Panc1 (cell line): ENCODE results near the gene PAPOLB.

Experiments
- POLR2AphosphoS5 ChIP-seq: IDR thresholded peaks from 2 replicates; pipeline ENCODE4 v1.6.1; 2012; ENCODE audit warnings: mild to moderate bottlenecking, low read depth, low read length, moderate library complexity
- TF ChIP-seq, protein P1 (sequence below): fragments of 450-650 bp; IDR thresholded peaks from 2 replicates; pipeline ENCODE4 v1.5.1; 2017; ENCODE audit warnings: mild to moderate bottlenecking

DNA sequence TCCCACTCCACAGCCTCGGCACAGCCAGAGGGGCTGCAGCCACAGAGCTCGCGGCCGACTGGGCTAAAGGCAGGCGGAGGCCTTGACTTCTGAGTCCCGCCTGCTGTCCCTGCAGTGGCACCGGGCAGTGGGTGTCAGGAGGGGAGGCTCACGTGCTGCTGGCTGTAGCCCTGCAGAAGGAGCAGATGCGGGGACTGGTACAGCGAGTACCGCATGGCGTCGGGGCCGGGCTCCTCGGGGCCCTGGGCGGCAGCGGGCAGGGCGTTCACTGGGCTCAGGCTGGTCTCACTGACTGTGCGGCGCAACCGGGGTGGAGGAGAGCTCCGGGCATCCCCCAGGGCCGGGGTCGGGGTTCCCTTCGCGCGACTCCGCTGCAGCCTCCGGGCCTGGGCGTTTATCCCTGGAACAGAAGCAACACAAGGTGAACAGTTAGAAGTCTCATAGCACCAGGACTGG lies 25.6 kb downstream of the PAPOLB start:
- TF ChIP-seq, protein P1, sequence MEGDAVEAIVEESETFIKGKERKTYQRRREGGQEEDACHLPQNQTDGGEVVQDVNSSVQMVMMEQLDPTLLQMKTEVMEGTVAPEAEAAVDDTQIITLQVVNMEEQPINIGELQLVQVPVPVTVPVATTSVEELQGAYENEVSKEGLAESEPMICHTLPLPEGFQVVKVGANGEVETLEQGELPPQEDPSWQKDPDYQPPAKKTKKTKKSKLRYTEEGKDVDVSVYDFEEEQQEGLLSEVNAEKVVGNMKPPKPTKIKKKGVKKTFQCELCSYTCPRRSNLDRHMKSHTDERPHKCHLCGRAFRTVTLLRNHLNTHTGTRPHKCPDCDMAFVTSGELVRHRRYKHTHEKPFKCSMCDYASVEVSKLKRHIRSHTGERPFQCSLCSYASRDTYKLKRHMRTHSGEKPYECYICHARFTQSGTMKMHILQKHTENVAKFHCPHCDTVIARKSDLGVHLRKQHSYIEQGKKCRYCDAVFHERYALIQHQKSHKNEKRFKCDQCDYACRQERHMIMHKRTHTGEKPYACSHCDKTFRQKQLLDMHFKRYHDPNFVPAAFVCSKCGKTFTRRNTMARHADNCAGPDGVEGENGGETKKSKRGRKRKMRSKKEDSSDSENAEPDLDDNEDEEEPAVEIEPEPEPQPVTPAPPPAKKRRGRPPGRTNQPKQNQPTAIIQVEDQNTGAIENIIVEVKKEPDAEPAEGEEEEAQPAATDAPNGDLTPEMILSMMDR: no peak
- no peak for TF ChIP-seq POLR2AphosphoS5
